Measurements from ENCODE around the gene MRPL36.

DNA sequence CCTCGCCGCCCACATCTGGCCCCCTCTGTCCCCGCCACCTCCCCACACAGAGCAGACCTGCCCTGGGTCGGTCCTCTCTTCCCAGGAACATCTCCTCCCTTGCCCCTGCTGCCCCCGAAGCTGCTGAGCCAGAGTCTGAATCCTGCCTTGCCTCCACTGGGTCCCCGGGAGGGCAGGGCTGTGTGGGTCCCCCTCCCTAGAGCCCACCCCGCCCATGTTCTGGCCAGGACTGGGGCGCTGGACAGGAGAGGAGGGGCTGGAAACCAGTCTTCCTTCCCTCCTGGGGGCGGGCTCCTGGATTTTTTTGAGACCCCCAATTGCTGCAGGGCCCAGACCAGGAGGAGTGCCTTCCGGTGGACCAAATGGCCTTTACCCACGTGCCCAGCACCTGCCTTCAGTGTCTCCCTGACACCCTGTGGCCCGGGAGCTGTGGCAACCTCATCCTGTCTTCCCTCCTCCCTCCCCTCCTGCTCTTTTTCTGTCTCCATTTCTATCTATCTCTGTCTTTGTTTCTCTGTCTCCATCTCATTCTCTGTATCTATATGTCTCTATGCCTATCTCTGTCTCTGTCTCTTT, 12.1 kb downstream of the MRPL36 start:
- TF ChIP-seq TP53 (CRISPR knock-in tag; IDR thresholded peaks at IDR 0.05) (no peak), CREB1 (CRISPR knock-in tag; IDR thresholded peaks at IDR 0.05) (no peak), KAT7 (CRISPR knock-in tag; IDR thresholded peaks at IDR 0.05; ENCODE audit: borderline replicate concordance) (no peak)
- TF ChIP-seq, protein P1, sequence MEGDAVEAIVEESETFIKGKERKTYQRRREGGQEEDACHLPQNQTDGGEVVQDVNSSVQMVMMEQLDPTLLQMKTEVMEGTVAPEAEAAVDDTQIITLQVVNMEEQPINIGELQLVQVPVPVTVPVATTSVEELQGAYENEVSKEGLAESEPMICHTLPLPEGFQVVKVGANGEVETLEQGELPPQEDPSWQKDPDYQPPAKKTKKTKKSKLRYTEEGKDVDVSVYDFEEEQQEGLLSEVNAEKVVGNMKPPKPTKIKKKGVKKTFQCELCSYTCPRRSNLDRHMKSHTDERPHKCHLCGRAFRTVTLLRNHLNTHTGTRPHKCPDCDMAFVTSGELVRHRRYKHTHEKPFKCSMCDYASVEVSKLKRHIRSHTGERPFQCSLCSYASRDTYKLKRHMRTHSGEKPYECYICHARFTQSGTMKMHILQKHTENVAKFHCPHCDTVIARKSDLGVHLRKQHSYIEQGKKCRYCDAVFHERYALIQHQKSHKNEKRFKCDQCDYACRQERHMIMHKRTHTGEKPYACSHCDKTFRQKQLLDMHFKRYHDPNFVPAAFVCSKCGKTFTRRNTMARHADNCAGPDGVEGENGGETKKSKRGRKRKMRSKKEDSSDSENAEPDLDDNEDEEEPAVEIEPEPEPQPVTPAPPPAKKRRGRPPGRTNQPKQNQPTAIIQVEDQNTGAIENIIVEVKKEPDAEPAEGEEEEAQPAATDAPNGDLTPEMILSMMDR (IDR thresholded peaks at IDR 0.05) = no peak
